Nephron progenitor cell (in vitro differentiated cells): ENCODE results near the gene IRAK2.

Experiments used
- DNase-seq: peaks from one replicate; pipeline ENCODE4 v3.0.0; 2021
- H3K27ac Mint-ChIP-seq: 2 replicates; pipeline ENCODE4 v1.8.0; 2021; ENCODE audit warnings: mild to moderate bottlenecking, moderate library complexity, mixed read lengths
- H3K27me3 Mint-ChIP-seq: 2 replicates; pipeline ENCODE4 v1.8.0; 2021; ENCODE audit warnings: mild to moderate bottlenecking, low read depth, mixed read lengths; ENCODE audit not compliant: poor library complexity
- H3K36me3 Mint-ChIP-seq: 2 replicates; pipeline ENCODE4 v1.8.0; 2021; ENCODE audit warnings: low read depth, mixed read lengths
- H3K4me1 Mint-ChIP-seq: 2 replicates; pipeline ENCODE4 v1.8.0; 2021; ENCODE audit warnings: mixed read lengths
- H3K4me3 Mint-ChIP-seq: 2 replicates; pipeline ENCODE4 v1.8.0; 2021; ENCODE audit warnings: mild to moderate bottlenecking, moderate library complexity, mixed read lengths
- H3K9me3 Mint-ChIP-seq: 2 replicates; pipeline ENCODE4 v1.8.0; 2021; ENCODE audit warnings: mild to moderate bottlenecking, moderate library complexity, mixed read lengths
- TF ChIP-seq, protein P1 (sequence below): fragments of 200-600 bp; sonication (generic); IDR thresholded peaks from 2 replicates; pipeline ENCODE4 v1.5.0; 2021; ENCODE audit warnings: antibody characterized with exemption

Gene IRAK2

DNA sequence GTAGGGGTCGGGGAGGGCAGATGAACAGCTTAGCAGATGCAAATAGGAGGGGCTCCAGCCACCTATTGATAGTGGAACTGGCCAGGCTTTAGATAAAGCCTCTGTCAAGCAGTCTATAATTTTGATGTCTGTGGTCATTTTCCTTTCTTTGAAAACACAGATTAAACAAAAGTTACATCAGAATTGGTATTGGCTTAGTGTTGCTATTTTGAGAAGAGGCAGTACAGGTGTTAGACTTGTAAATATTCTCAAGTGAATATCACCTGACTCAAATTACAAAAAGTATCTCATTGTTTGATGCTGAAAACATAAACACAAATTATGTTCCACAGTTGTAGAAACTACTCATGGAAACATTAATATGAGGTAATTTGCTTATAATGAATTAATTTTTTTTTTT lies 109.9 kb downstream of the IRAK2 start:
- Mint-ChIP-seq H3K4me3 (no peak overlapping the region), H3K27me3 (peaks cover 7% of the 10 kb centered on the region), H3K36me3 (peaks cover 47% of the 10 kb centered on the region), H3K27ac (no peak overlapping the region), H3K9me3 (no peaks in the 10 kb centered on the region), H3K4me1 (peaks cover 10% of the 10 kb centered on the region)
- DNase-seq: no peak
- TF ChIP-seq, protein P1, sequence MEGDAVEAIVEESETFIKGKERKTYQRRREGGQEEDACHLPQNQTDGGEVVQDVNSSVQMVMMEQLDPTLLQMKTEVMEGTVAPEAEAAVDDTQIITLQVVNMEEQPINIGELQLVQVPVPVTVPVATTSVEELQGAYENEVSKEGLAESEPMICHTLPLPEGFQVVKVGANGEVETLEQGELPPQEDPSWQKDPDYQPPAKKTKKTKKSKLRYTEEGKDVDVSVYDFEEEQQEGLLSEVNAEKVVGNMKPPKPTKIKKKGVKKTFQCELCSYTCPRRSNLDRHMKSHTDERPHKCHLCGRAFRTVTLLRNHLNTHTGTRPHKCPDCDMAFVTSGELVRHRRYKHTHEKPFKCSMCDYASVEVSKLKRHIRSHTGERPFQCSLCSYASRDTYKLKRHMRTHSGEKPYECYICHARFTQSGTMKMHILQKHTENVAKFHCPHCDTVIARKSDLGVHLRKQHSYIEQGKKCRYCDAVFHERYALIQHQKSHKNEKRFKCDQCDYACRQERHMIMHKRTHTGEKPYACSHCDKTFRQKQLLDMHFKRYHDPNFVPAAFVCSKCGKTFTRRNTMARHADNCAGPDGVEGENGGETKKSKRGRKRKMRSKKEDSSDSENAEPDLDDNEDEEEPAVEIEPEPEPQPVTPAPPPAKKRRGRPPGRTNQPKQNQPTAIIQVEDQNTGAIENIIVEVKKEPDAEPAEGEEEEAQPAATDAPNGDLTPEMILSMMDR: no peak

DNA sequence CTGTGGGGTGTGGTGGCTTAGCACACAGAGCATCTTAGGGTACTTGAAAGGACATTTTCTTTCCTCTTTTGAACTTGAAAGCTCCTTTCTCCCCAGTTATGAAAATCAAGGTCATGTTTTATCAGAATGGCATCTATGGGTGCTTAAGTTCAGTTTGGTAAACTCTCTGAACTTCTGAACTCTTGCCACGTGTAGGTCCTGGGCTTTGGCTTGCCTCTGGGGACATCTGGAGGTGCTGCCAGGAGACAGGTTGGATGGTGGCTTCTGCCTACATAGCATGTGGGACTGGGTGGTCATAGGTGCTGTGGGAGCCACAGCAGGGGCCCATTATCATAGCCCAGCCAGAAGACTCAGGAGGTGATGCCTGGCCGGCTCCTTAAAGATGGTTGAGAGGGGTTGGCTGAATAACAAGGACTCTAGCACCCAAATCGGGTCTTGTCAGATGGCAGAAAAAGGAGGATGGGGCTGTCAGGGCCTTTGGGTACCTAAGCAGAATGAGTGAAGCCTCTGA lies 112.5 kb downstream of the IRAK2 start:
- no peak for DNase-seq
- Mint-ChIP-seq H3K9me3 (no peaks in the 10 kb centered on the region), H3K27ac (peak overlapping the region; percentile 85), H3K27me3 (peaks cover 7% of the 10 kb centered on the region), H3K36me3 (peaks cover 42% of the 10 kb centered on the region), H3K4me3 (no peak overlapping the region), H3K4me1 (peaks cover 12% of the 10 kb centered on the region)
- TF ChIP-seq, protein P1: no peak

DNA sequence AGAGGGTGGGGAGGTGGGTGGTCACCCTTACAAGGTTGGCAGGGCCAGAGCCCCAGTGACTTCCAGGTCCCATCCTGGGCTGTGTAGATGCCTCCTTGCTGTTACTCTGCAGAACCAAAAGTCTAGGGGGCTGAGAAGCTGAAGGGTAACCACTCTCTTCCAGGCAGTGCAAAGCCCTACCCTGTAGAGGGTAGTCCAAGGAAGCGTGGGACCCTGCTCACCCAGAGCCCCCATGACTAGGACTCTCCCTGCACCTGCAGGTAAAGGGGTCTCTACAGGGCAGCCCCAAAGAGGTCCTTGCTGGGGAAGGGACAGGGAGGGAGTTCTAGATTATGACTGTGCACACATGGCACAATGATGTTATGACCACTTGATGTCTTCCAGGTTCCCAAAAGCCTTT lies 113.8 kb downstream of the IRAK2 start:
- Mint-ChIP-seq H3K4me1 (peaks cover 5% of the 10 kb centered on the region), H3K4me3 (no peak overlapping the region), H3K27me3 (peaks cover 7% of the 10 kb centered on the region), H3K9me3 (no peaks in the 10 kb centered on the region), H3K36me3 (peaks cover 38% of the 10 kb centered on the region), H3K27ac (no peak overlapping the region)
- DNase-seq: no peak
- TF ChIP-seq, protein P1: no peak

DNA sequence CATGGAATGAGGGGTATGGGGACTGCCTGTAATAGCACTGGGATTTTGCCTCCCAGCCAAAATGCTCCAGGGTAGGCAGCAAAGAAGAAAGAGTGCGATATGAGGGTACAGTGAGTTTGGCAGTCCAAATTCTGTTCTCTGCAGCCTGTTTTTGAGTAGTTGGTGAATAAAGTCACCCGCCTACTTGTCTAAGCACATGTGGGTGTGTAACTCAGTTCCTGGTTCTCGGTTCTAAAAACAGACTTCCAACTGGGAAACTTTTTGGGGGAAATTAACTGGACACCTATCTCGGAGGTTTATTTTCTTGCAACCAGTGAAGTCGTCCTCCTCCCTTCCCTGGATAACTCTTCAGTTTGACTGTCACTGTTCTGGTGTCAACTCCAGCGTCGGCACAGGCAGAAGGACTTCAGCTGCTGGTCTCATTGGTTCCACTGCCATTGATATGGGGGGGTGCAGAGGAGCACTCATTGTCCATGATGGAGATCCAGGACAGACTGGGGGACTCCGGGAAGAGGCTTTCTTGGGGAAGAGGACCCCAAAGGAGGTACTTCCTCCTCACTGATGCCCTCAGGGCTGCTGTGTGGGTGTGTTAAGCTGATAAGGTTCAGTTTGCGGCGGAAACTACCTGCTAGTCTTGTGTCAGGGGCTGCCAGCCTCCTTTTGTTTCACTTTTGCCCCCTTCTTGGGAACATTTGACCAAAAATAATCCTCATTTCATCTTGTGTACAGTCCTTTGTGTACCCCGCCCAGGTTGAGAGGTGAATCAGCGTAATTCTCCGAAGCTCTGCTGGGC lies 114.9 kb downstream of the IRAK2 start:
- peaks cover 3% of the 10 kb centered on the region for H3K4me1 Mint-ChIP-seq
- no peak for DNase-seq
- H3K9me3 Mint-ChIP-seq: no peaks in the 10 kb centered on the region
- H3K27ac Mint-ChIP-seq: peak overlapping the region; percentile 44
- no peak overlapping the region for H3K4me3 Mint-ChIP-seq
- H3K36me3 Mint-ChIP-seq: peaks cover 30% of the 10 kb centered on the region
- peaks cover 7% of the 10 kb centered on the region for H3K27me3 Mint-ChIP-seq
- TF ChIP-seq, protein P1: no peak

DNA sequence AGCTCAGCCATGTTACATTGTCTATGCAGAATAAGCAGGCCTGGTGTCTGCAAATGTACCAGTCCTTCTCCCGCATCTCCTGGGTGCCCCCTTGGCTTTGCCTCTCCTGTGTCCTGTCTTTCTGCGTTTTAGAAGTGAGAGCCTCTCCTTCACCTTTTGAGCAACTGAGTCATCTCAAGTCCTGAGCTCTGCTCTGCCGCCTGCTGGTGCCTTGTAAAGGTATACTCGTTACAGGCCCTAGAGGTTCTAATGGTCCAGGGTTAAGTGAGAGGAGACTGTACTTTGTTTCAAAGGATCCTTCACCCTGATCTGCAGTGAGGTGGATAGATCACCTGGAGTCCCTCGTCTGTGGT lies 115.4 kb downstream of the IRAK2 start:
- TF ChIP-seq, protein P1: no peak
- H3K27ac Mint-ChIP-seq: peak overlapping the region; percentile 44
- no peak for DNase-seq
- H3K4me1 Mint-ChIP-seq: peaks cover 9% of the 10 kb centered on the region
- H3K9me3 Mint-ChIP-seq: no peaks in the 10 kb centered on the region
- H3K27me3 Mint-ChIP-seq: peaks cover 7% of the 10 kb centered on the region
- peaks cover 30% of the 10 kb centered on the region for H3K36me3 Mint-ChIP-seq
- H3K4me3 Mint-ChIP-seq: no peak overlapping the region

DNA sequence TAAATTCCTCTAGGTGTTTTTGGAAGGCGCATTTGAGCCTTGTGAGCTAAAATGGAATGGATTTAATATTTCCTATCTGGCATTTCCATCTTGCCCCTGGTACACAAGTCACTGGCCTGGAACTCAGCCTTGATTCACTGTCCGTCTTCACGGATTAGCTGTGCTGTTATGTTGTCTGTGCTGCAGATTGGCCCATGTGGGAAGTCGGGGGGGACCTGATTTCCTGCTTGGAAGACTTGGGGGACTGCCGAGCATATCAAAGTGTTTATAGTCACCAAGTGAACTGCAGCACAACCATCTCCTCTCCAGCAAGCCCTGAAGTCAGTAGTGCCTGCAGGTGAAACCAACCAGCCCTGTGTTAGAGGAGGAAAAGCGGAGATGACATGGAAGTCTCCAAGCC lies 115.9 kb downstream of the IRAK2 start:
- Mint-ChIP-seq H3K4me1 (peaks cover 13% of the 10 kb centered on the region), H3K27me3 (peaks cover 7% of the 10 kb centered on the region), H3K36me3 (peaks cover 30% of the 10 kb centered on the region), H3K4me3 (no peak overlapping the region), H3K9me3 (no peaks in the 10 kb centered on the region), H3K27ac (no peak overlapping the region)
- TF ChIP-seq, protein P1: no peak
- DNase-seq: no peak
